Measurements from ENCODE around the gene ITPRID2. TPM values are rescaled to one million over a fixed set of nuclear protein-coding genes. Genes with fewer than 3 reads are reported as not detected.

ITPRID2 gene
- polyA plus RNA-seq, 1 experiment = 52.7 TPM

- ChIA-PET CTCF (no interaction called here), POLR2A (no interaction called here)
- TF ChIP-seq CTCF (IDR thresholded peaks at IDR 0.05; ENCODE audit: insufficient read depth, low read depth, low read length) = no peak
- Histone ChIP-seq H3K36me3 (ENCODE audit: control insufficient read depth, insufficient read depth, low read length) (no peaks in the 10 kb centered on the region), H3K4me3 (ENCODE audit: low read depth, low read length) (no peak overlapping the region), H3K27me3 (ENCODE audit: control insufficient read depth, insufficient read depth, low read length) (no peaks in the 10 kb centered on the region)
- no peak for DNase-seq (ENCODE audit: low read depth)
Observed at GRCh38 chr2:181848261-181848886, 43.2 kb upstream of the ITPRID2 start.

GRCh38 chr2:181849601-181850000 lies 41.9 kb upstream of the ITPRID2 start:
- Histone ChIP-seq H3K4me3 (ENCODE audit: low read depth, low read length) (no peak overlapping the region), H3K36me3 (ENCODE audit: control insufficient read depth, insufficient read depth, low read length) (no peaks in the 10 kb centered on the region), H3K27me3 (ENCODE audit: control insufficient read depth, insufficient read depth, low read length) (no peaks in the 10 kb centered on the region)
- DNase-seq (ENCODE audit: low read depth) = no peak
- POLR2A ChIA-PET = no interaction called here
- CTCF ChIA-PET = interaction anchor here (1.4 kb wide), 1 partner anchor 16 kb away, joined by 6 read pairs; no protein-coding TSS in a partner anchor
- TF ChIP-seq CTCF (IDR thresholded peaks at IDR 0.05; ENCODE audit: insufficient read depth, low read depth, low read length) = no peak

GRCh38 chr2:181850936-181851560 lies 40.5 kb upstream of the ITPRID2 start:
- CTCF ChIA-PET = interaction anchor here (1.4 kb wide), 1 partner anchor 14 kb away, joined by 6 read pairs; no protein-coding TSS in a partner anchor
- Histone ChIP-seq H3K27me3 (ENCODE audit: control insufficient read depth, insufficient read depth, low read length) (no peaks in the 10 kb centered on the region), H3K4me3 (ENCODE audit: low read depth, low read length) (no peak overlapping the region), H3K36me3 (ENCODE audit: control insufficient read depth, insufficient read depth, low read length) (no peaks in the 10 kb centered on the region)
- POLR2A ChIA-PET = no interaction called here
- no peak for TF ChIP-seq CTCF (IDR thresholded peaks at IDR 0.05; ENCODE audit: insufficient read depth, low read depth, low read length)
- DNase-seq (ENCODE audit: low read depth) = no peak

DNA sequence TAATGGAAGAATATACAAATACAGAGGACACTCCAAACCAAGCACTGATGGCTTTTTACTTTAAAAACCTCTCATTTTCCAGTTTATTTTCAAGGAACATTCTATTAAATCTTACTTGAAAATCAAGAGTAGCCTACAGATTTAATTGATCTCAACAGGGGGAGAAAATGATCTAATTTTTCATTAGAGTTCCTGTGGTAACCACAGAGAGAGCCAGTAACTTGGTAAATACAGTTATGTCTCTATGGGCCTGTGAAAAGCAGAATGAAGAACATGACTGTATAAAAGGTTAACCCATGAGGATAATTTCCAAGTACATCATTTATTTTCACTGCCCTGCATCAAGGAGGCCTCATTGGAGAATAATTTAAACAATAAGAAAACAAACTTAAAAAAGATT lies 39.8 kb upstream of the ITPRID2 start:
- no peak for DNase-seq (ENCODE audit: low read depth)
- ChIA-PET POLR2A (no interaction called here), CTCF (no interaction called here)
- Histone ChIP-seq H3K27me3 (ENCODE audit: control insufficient read depth, insufficient read depth, low read length) (no peaks in the 10 kb centered on the region), H3K36me3 (ENCODE audit: control insufficient read depth, insufficient read depth, low read length) (no peaks in the 10 kb centered on the region), H3K4me3 (ENCODE audit: low read depth, low read length) (no peak overlapping the region)
- no peak for TF ChIP-seq CTCF (IDR thresholded peaks at IDR 0.05; ENCODE audit: insufficient read depth, low read depth, low read length)

DNA sequence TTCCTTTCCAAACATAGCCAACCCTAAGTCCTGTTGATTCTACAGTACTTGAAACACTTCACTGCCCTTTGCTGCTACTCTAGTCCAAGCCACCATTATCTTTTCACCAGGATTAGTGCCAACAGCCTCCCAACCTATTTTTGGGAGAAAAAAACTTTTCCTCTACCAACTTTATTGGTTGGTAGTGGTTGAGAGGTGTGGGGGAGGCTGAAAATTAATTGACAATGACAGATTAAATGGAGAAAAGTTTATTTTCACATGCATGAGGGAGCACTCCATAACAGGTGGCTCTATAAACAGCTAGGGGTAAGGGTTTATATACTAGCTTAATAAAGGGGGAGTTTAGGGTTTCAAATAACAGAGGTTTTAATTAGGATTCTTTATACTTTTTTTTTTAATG lies 37.8 kb upstream of the ITPRID2 start:
- no peak overlapping the region for H3K4me3 ChIP-seq (ENCODE audit: low read depth, low read length)
- CTCF ChIA-PET = no interaction called here
- no peak for TF ChIP-seq CTCF (IDR thresholded peaks at IDR 0.05; ENCODE audit: insufficient read depth, low read depth, low read length)
- POLR2A ChIA-PET = no interaction called here
- no peak for DNase-seq (ENCODE audit: low read depth)
- H3K36me3 ChIP-seq (ENCODE audit: control insufficient read depth, insufficient read depth, low read length) = no peaks in the 10 kb centered on the region
- no peaks in the 10 kb centered on the region for H3K27me3 ChIP-seq (ENCODE audit: control insufficient read depth, insufficient read depth, low read length)

Data from BJ (cell line).